Aorta (tissue), 5 donors: Measurements from ENCODE around the gene RSBN1L. TPM values are rescaled to one million over a fixed set of nuclear protein-coding genes. Genes with fewer than 3 reads are reported as not detected.

Experiments
- ATAC-seq: fragments of 200-7000 bp; cut with Tn5 transposase; one replicate; pipeline ENCODE4 v1.9.1; 2022; ENCODE audit warnings: moderate library complexity; ENCODE audit not compliant: low FRiP score
- DNase-seq, 2 donors: peaks; one replicate each; pipeline ENCODE4 v3.0.0-alpha.2; 2020
- H3K27ac ChIP-seq, 2 donors: one replicate each; pipeline ENCODE4 v1.5.1; 2013; ENCODE audit warnings: low read length in 2 of 2, mild to moderate bottlenecking in 2 of 2, moderate library complexity in 2 of 2, control low read depth in 1 of 2, inconsistent platforms in 1 of 2, low read depth in 1 of 2
- H3K27me3 ChIP-seq, 2 donors: one replicate each; pipeline ENCODE4 v1.6.1; 2013; ENCODE audit warnings: control low read depth in 1 of 2, low read length in 1 of 2, mild to moderate bottlenecking in 1 of 2, moderate library complexity in 1 of 2; ENCODE audit not compliant: insufficient read depth in 2 of 2, control insufficient read depth in 1 of 2
- H3K36me3 ChIP-seq, 2 donors: one replicate each; pipeline ENCODE4 v1.6.1; 2013; ENCODE audit warnings: control low read depth in 1 of 2, low read length in 1 of 2, mild to moderate bottlenecking in 1 of 2; ENCODE audit not compliant: insufficient read depth in 2 of 2, control insufficient read depth in 1 of 2
- H3K4me1 ChIP-seq, 2 donors: one replicate each; pipeline ENCODE4 v1.6.1; 2013; ENCODE audit warnings: low read length in 2 of 2, control low read depth in 1 of 2, mild to moderate bottlenecking in 1 of 2, moderate library complexity in 1 of 2; ENCODE audit not compliant: insufficient read depth in 2 of 2, control insufficient read depth in 1 of 2
- H3K4me3 ChIP-seq, 2 donors: one replicate each; pipeline ENCODE4 v1.5.1; 2013; ENCODE audit warnings: low read length in 2 of 2, control low read depth in 1 of 2, mild to moderate bottlenecking in 1 of 2
- H3K9me3 ChIP-seq: one replicate; pipeline ENCODE4 v1.6.1; 2013; ENCODE audit warnings: mild to moderate bottlenecking, low read length; ENCODE audit not compliant: control insufficient read depth
- WGBS, 2 donors: extraction: QIAGEN DNeasy Blood & Tissue Kit; methylation state at CpG; one replicate each; pipeline ENCODE4 v1.1.7; 2013; 5-methylcytosine and 5-hydroxymethylcytosine counted together
- intact Hi-C, 2 donors: fragments of 100-400 bp; cut with DNase I; formaldehyde crosslinking; loops; one replicate each; pipeline versions ENCODE4 v1.14.2 to v1.15.0; 2022
- polyA plus RNA-seq, 2 donors: library from polyadenylated mRNA; stranded (reverse); fragments of 200-250 nt; gene quantifications; one replicate each; pipeline ENCODE4 v1.2.3, GENCODE V29; 2013
- total RNA-seq, 2 donors: library from RNA; stranded (reverse); fragmentation: NEBNext Ultra II Directional; extraction: Animal tissue kit (Norgen Biotek cat#: 25700); gene quantifications; one replicate each; pipeline ENCODE4 v1.2.1, GENCODE V29; 2021
- donor health status: healthy with polysubstance abuse.
- donor health status: Bipolar disorder and iron deficiency.
- donor health status: DM: no; HTN: no; CAD: no.
- donor health status: DM: no; HTN: no; CAD: no.
- donor health status: DM: yes; HTN: yes; CAD: no.

RSBN1L gene
- total and polyA plus RNA-seq, 4 donors, result 3.0 to 25.4 (median 16.1) TPM

DNA sequence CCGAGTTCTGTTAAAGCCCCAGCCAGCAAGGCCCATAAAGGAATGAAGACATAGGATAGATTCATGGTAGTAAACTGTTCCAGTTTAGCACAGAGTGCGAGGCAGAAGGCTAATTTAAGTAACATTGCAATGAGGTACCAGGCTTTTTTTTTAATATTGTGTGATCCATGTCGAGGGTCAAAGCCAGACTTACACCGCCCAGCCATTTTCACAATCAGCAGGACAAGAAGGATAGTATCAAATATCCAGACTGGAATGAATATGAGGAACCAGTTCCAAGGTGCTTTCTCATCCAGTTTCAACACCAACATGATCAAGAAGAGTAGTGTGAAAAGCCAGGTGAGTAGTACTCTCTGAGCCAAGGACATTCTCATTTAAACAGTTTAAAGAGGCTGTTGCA lies 97.7 kb downstream of the RSBN1L start:
- no peak for DNase-seq
- ATAC-seq, result no peak
- WGBS, 2 donors, result 88 to 90% methylated on average over 4 of the region's 4 CpGs
- Histone ChIP-seq H3K36me3 (no peaks in the 10 kb centered on the region), H3K27ac (no peak overlapping the region), H3K27me3 (no peaks in the 10 kb centered on the region), H3K4me3 (no peak overlapping the region), H3K4me1 (no peaks in the 10 kb centered on the region), H3K9me3 (no peaks in the 10 kb centered on the region)
- intact Hi-C loops, result no loop called here

DNA sequence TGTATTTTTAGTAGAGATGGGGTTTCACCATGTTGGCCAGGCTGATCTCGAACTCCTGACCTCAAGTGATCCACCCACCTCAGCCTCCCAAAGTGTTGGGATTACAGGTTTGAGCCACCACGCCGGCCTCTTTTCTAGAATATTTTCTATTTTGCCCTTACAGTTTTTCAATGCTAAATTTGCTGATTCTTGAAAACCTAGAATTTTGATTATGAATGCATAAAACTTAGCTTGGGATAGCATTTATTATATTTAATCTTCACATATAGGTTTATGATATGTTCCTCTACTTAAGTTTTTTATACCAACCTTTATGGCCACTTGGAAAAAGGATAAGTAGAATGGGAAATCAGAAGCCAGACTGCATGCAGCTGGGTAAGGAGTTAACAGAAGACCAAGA lies 99.8 kb downstream of the RSBN1L start:
- intact Hi-C loops, result loop anchor here in 1 of 2 donors (5.0 kb wide), 2 partner anchors 99 to 116 kb away; partner anchors contain the start of gene RSBN1L
- WGBS, 2 donors, result 86 to 96% methylated on average over 3 of the region's 3 CpGs
- ATAC-seq, result no peak
- H3K36me3 ChIP-seq, result no peaks in the 10 kb centered on the region
- no peak overlapping the region for H3K4me3 ChIP-seq
- DNase-seq, result no peak
- no peaks in the 10 kb centered on the region for H3K9me3 ChIP-seq
- no peak overlapping the region for H3K27ac ChIP-seq
- H3K4me1 ChIP-seq, result no peaks in the 10 kb centered on the region
- H3K27me3 ChIP-seq, result no peaks in the 10 kb centered on the region

DNA sequence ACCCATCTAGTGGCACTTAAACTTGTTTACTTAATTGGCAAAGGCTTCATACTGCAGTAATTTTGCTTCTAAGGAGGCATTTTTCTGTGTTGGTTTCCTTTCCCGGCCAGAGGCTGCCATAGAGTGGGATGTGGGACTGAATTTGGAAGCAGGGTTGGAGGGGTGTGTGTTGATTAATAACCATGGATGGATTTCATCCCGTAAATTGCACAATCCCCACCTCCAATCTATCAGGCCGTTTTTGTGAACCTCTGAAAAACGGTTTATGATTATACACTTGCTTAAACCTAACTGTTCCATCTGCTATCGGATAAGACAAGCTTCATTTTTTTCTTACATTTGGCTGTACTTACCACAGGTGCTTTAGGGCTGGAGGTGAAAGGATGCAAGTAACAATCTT lies 100.7 kb downstream of the RSBN1L start:
- intact Hi-C loops, result loop anchor here in 1 of 2 donors (5.0 kb wide), 2 partner anchors 100 to 115 kb away; partner anchors contain the start of gene RSBN1L
- 53% methylated on average over 5 of the region's 5 CpGs for WGBS, 2 donors
- H3K4me1 ChIP-seq, result no peaks in the 10 kb centered on the region
- H3K4me3 ChIP-seq, result peak overlapping the region; percentile 30 to 79
- DNase-seq (no peak), ATAC-seq (no peak)
- no peaks in the 10 kb centered on the region for H3K36me3 ChIP-seq
- no peak overlapping the region for H3K27ac ChIP-seq
- no peaks in the 10 kb centered on the region for H3K27me3 ChIP-seq
- H3K9me3 ChIP-seq, result no peaks in the 10 kb centered on the region

DNA sequence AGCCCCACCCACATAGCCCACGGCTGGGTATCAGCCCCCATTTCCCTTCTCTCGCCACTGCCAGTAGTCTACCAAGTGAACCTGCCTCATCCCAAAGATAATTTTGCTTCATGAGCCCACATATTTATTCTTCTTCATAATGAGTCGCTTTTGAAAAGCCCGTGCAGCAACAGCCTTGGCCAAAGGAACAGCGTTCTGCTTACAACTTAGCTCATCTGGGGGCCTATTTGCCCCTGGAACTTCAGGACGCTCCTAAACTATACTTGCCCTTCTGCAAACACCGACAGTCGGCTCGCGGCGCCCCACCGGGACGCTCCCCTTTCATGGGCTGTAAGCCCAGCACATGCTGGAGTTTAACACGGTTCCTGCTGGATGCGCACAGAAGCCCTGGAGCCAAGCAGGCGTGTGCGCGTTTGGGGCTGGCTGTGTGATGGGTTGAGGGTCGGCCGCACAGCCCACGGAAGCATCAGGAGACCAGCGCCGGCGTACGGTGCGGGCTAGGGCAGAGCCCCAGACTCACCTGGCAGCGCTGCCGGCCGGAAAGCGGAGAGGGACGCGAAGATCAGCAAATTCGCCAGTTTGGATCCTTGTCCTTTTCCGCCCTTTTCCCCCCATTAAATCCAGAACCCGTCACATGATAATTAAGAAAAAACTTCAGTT lies 101.6 kb downstream of the RSBN1L start:
- H3K9me3 ChIP-seq, result no peaks in the 10 kb centered on the region
- peak overlapping the region in 1 of 2 donors; percentile 70 for H3K27ac ChIP-seq
- intact Hi-C loops, result loop anchor here in 1 of 2 donors (5.0 kb wide), 2 partner anchors 101 to 114 kb away; partner anchors contain the start of gene RSBN1L
- ATAC-seq (peak; percentile 40), DNase-seq (peak in 1 of 2 donors; percentile 82)
- no peaks in the 10 kb centered on the region for H3K4me1 ChIP-seq
- no peaks in the 10 kb centered on the region for H3K36me3 ChIP-seq
- H3K4me3 ChIP-seq, result peak overlapping the region; percentile 30 to 79
- 0% methylated on average over 28 to 35 of the region's 35 CpGs for WGBS, 2 donors
- H3K27me3 ChIP-seq, result no peaks in the 10 kb centered on the region

DNA sequence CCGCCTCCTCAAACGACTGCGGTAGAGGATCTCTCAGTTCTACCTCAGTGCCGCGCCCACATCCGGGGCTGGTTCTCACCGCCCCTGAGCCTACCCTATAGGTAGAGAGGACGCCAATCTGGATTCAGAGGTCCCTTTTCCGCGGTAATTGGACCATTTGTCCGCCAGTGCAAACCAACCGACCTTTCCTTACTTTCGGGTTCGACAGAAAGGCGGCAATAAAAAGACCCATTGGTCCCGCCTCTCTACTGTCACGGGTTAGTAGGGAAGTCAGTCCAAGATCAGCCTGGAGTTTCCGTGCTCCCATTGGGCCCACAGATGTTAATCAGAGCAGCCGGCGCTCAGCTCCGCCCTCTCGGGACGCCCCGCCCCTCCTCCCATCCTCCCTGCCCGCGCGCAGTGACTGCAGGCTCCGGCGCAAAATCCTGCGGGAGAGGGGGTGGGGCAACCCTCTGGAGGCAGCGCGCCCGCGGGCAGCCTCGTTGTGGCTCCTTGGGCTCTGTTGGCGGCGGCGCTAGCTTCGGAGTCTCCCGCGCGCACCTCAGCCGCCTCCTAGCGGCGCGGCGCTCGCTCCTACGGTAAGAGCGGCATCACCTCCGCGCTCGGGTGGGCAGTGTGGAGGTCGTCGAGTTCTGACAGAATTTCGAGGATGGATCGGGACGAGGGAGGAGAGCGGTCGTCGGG lies 102.3 kb downstream of the RSBN1L start, which contains the start of the genes PHTF2 and TMEM60:
Gene PHTF2 (plus strand): TSS at position 380 of the 684 bp plus-strand sequence.
Gene TMEM60 (minus strand): TSS at position 41 of the 684 bp plus-strand sequence. CDS start 4,061 bp downstream, outside the sequence.
- Histone ChIP-seq H3K36me3 (no peaks in the 10 kb centered on the region), H3K27me3 (no peaks in the 10 kb centered on the region), H3K4me3 (peak within 1 kb of the TSS; percentile 79 to 81), H3K9me3 (no peaks in the 10 kb centered on the region), H3K27ac (peak within 1 kb of the TSS in 1 of 2 donors; percentile 79), H3K4me1 (no peaks in the 10 kb centered on the region)
- peak; percentile 99 to 100 for DNase-seq
- peak; percentile 99 for ATAC-seq
- WGBS, 2 donors, result 0% methylated on average over 60 to 61 of the region's 61 CpGs
- intact Hi-C loops, result loop anchor here in 1 of 2 donors (5.0 kb wide), 2 partner anchors 101 to 114 kb away; partner anchors contain the start of gene RSBN1L

DNA sequence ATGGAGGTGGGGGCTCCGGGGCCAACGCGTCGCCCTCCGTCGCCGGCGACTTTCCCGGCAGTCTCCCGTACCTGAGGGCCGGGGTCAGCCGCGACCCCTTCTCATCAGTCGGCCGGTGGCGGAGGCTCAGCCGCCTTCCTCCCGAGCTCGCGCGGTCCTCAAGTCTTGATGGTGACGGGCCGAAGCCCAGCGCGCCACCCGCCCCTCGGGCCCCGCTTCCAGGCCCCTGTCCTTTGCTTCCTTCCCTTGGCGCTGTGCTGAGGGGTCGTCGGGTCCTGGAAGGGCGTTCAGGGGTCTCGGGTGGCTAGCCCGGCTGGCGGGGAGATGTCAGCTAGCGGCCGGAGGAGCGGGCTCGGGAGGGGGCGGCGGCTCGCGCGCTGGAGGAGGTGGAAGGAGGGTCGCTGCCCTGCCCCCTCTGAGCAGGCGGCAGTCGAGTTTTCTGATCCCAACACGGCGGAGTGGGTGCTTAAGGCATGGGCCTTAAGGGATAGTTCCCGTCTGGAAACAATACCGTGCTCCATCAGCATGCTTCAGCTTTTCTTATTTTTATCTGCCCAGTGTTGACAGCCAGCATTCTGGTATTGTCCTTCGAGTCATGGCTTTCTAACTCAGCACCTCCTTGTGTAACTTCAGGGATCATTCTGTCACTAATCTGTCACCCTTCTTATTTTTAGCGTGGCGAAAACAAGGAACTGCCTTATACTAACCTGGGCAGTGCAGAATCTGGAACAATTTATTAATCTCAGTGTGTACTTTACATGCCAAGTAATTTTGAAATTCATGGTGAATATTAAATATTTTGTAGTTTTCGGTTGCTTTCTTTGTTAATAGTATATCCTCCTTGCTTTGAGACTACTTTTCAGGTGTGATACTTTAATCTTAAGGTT lies 103.1 kb downstream of the RSBN1L start:
- ATAC-seq (peak; percentile 50), DNase-seq (peak; percentile 59 to 83)
- H3K4me3 ChIP-seq, result peak overlapping the region; percentile 50 to 81
- H3K27me3 ChIP-seq, result no peaks in the 10 kb centered on the region
- H3K27ac ChIP-seq, result peak overlapping the region in 1 of 2 donors; percentile 79
- intact Hi-C loops, result loop anchor here in 1 of 2 donors (5.0 kb wide), 2 partner anchors 102 to 113 kb away; partner anchors contain the start of gene RSBN1L
- H3K9me3 ChIP-seq, result no peaks in the 10 kb centered on the region
- no peaks in the 10 kb centered on the region for H3K4me1 ChIP-seq
- no peaks in the 10 kb centered on the region for H3K36me3 ChIP-seq
- 1% methylated on average over 55 of the region's 55 CpGs for WGBS, 2 donors

DNA sequence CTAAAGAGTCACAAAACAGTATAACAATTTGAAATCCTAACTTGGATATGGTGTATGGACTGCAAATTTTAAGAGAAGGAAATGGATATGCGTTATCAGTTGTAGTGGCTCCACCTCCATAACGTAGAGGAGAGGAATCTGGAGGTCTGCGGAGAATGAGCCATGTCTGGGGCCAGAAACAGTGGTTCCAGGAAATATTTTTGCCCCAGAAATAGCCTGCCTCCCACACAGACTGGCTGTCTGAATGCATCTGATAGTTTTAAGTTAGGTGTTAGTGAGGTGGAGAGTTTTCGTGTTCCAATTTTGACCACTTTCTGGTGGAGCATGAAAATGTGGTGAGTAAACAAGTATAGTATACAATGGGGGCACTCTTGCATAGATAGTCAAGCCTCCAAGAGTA lies 103.9 kb downstream of the RSBN1L start:
- no peaks in the 10 kb centered on the region for H3K36me3 ChIP-seq
- no peaks in the 10 kb centered on the region for H3K27me3 ChIP-seq
- DNase-seq (no peak), ATAC-seq (no peak)
- H3K4me3 ChIP-seq, result peak overlapping the region in 1 of 2 donors; percentile 9
- no peaks in the 10 kb centered on the region for H3K9me3 ChIP-seq
- intact Hi-C loops, result no loop called here
- H3K4me1 ChIP-seq, result no peaks in the 10 kb centered on the region
- 2 to 5% methylated on average over 4 of the region's 4 CpGs for WGBS, 2 donors
- no peak overlapping the region for H3K27ac ChIP-seq

DNA sequence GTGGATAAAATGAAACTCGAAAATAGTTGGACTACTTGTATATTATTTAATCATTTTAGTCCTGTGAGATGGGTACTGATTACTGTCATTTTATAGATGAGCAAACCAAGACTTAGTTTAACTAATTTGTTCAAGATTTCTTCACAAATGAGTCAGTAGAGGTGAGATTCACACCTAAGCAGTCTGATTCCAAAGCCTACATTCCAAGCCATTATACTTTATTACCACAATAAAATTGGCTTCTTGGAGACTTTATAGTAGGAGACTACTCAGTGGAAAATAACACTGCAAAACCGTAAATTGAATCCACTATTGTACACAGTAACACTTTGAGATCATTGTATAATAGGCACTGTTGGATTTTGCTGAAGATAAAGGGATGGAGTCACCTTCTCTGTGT lies 104.5 kb downstream of the RSBN1L start:
- ATAC-seq, result no peak
- no peak for DNase-seq
- intact Hi-C loops, result no loop called here

More for the DNA sequence above, 104.5 kb downstream of the RSBN1L start:
- Histone ChIP-seq H3K9me3 (no peaks in the 10 kb centered on the region), H3K27ac (no peak overlapping the region), H3K36me3 (no peaks in the 10 kb centered on the region), H3K4me1 (no peaks in the 10 kb centered on the region), H3K27me3 (no peaks in the 10 kb centered on the region), H3K4me3 (no peak overlapping the region)
- WGBS, 2 donors, result 67 to 70% methylated on average over 2 of the region's 2 CpGs
